H1 (cell line): ENCODE measurements around the gene RPL12. TPM values are rescaled to one million over a fixed set of nuclear protein-coding genes. Genes with fewer than 3 reads are reported as not detected.

Experiments used
- KDM5A ChIP-seq: fragments of 200-600 bp; IDR thresholded peaks from 2 replicates; pipeline ENCODE4 v1.7.1; 2012; ENCODE audit warnings: mild to moderate bottlenecking, low read length, inconsistent platforms, mixed read lengths
- polyA plus RNA-seq, 7 experiments: library from polyadenylated mRNA; depleted of rRNA in 3 of 7; stranded (reverse) in 5 of 7; unstranded in 2 of 7; fragments of >200 nt in 5 of 7; fragments of 200-250 nt in 2 of 7; gene quantifications; 1 replicate in 5 of 7; 2 replicates in 1 of 7; 4 replicates in 1 of 7; pipeline versions ENCODE4 v1.2.1 to v1.2.3, GENCODE V29; 2011 to 2013; ENCODE audit warnings: missing spikeins in 2 of 7, mixed read lengths in 2 of 7
- total RNA-seq: library from RNA; stranded (reverse); fragmentation: NEBNext Ultra II Directional; extraction: Animal tissue kit (Norgen Biotek cat#: 25700); gene quantifications from 2 replicates; pipeline ENCODE4 v1.2.1, GENCODE V29; 2021

Gene RPL12
- total and polyA plus RNA-seq, 2 of the 8 experiments (the other 6 are each of a cell fraction or from before 2014, with no cell fraction given), result 1,993 to 4,892 TPM

DNA sequence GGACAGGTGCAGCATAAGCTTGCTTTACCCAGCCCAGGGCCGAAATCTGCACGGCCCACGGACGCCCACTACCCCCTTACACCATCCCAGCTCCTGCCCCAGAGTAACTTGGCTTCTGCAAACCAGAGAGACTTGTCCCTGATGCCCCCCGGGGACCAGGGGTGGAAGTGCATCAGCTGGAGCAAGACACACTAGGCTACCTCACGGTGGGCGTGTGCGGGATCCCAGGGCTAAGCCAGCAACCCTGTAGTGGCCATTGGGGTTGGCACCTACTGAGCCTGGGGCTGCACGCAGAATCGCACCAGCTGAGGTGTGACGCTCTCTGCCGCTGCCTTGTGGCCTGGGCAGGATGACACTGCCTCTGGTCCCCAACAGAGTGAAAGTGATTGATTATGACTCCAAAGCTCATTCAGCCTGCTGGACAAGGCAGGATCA lies 33.2 kb downstream of the RPL12 start (continued):
- TF ChIP-seq KDM5A, result no peak
